Measurements from ENCODE around the gene MAN1A1. TPM values are rescaled to one million over a fixed set of nuclear protein-coding genes. Genes with fewer than 3 reads are reported as not detected.
A peak's percentile ranks its signal among the peaks of the same experiment; 100 is the strongest.

Gene MAN1A1
- total and polyA plus RNA-seq, 4 donors = 68.2 to 209 (median 148) TPM

- DNase-seq (ENCODE audit: low spot score) = no peak
- 48% methylated on average over 2 of the region's 2 CpGs for WGBS
- Histone ChIP-seq H3K27me3 (ENCODE audit: control insufficient read depth in 4 of 4, insufficient read depth in 4 of 4, low read length in 3 of 4) (no peaks in the 10 kb centered on the region), H3K36me3 (ENCODE audit: control insufficient read depth in 4 of 4, insufficient read depth in 3 of 4, low read depth in 1 of 4, low read length in 3 of 4) (no peaks in the 10 kb centered on the region), H3K27ac (ENCODE audit: low read depth in 1 of 2, low read length in 2 of 2) (no peak overlapping the region), H3K4me1 (ENCODE audit: control insufficient read depth in 4 of 4, insufficient read depth in 4 of 4, low read length in 3 of 4) (peaks cover 0 to 5% (median 0%) of the 10 kb centered on the region in 4 donors), H3K4me3 (ENCODE audit: low read depth in 1 of 3, low read length in 3 of 3) (no peak overlapping the region), H3K9ac (ENCODE audit: low read depth in 1 of 2, low read length in 2 of 2) (no peak overlapping the region), H3K9me3 (ENCODE audit: control insufficient read depth in 4 of 4, low read length in 3 of 4) (no peaks in the 10 kb centered on the region)
- TF ChIP-seq NR2F2 (IDR thresholded peaks at IDR 0.05) (no peak), JUND (IDR thresholded peaks at IDR 0.05) (peak; percentile 20 to 59), YY1 (IDR thresholded peaks at IDR 0.05) (no peak), ATF3 (IDR thresholded peaks at IDR 0.05) (no peak), GABPA (IDR thresholded peaks at IDR 0.05 in 1 of 2, conservative IDR thresholded peaks at IDR 0.05 in 1 of 2) (no peak), HNF4G (IDR thresholded peaks at IDR 0.05) (no peak), FOXA1 (IDR thresholded peaks at IDR 0.05) (no peak), REST (IDR thresholded peaks at IDR 0.05) (no peak), TAF1 (conservative IDR thresholded peaks at IDR 0.05) (no peak)
These were observed 219.5 kb downstream of the MAN1A1 start for GRCh38 chr6:119129968-119130484.

- no peak overlapping the region for H3K9ac ChIP-seq (ENCODE audit: low read depth in 1 of 2, low read length in 2 of 2)
- WGBS = 18% methylated on average over 4 of the region's 4 CpGs
- DNase-seq (ENCODE audit: low spot score) = no peak
- H3K4me1 ChIP-seq (ENCODE audit: control insufficient read depth in 4 of 4, insufficient read depth in 4 of 4, low read length in 3 of 4) = peaks cover 0 to 5% (median 0%) of the 10 kb centered on the region in 4 donors
- no peaks in the 10 kb centered on the region for H3K36me3 ChIP-seq (ENCODE audit: control insufficient read depth in 4 of 4, insufficient read depth in 3 of 4, low read depth in 1 of 4, low read length in 3 of 4)
- TF ChIP-seq GABPA (IDR thresholded peaks at IDR 0.05 in 1 of 2, conservative IDR thresholded peaks at IDR 0.05 in 1 of 2) (no peak), YY1 (IDR thresholded peaks at IDR 0.05) (no peak), REST (IDR thresholded peaks at IDR 0.05) (no peak), SP1 (IDR thresholded peaks at IDR 0.05) (no peak), ATF3 (IDR thresholded peaks at IDR 0.05) (no peak), JUND (IDR thresholded peaks at IDR 0.05) (no peak), FOXA1 (IDR thresholded peaks at IDR 0.05) (no peak), TAF1 (conservative IDR thresholded peaks at IDR 0.05) (no peak), EGR1 (IDR thresholded peaks at IDR 0.05; ENCODE audit: low read depth in 2 of 2) (no peak), NR2F2 (IDR thresholded peaks at IDR 0.05) (no peak), RAD21 (IDR thresholded peaks at IDR 0.05) (peak; percentile 83 to 84), HNF4G (IDR thresholded peaks at IDR 0.05) (no peak), ZBTB33 (IDR thresholded peaks at IDR 0.05) (no peak), RXRA (IDR thresholded peaks at IDR 0.05) (no peak), MAX (IDR thresholded peaks at IDR 0.05) (peak; percentile 4), FOXA2 (IDR thresholded peaks at IDR 0.05) (no peak), HNF4A (conservative IDR thresholded peaks at IDR 0.05) (no peak), CTCF (IDR thresholded peaks at IDR 0.05; ENCODE audit: low read depth, low read length, missing input control) (peak; percentile 80)
- H3K9me3 ChIP-seq (ENCODE audit: control insufficient read depth in 4 of 4, low read length in 3 of 4) = no peaks in the 10 kb centered on the region
- H3K27me3 ChIP-seq (ENCODE audit: control insufficient read depth in 4 of 4, insufficient read depth in 4 of 4, low read length in 3 of 4) = no peaks in the 10 kb centered on the region
- no peak overlapping the region for H3K4me3 ChIP-seq (ENCODE audit: low read depth in 1 of 3, low read length in 3 of 3)
- no peak overlapping the region for H3K27ac ChIP-seq (ENCODE audit: low read depth in 1 of 2, low read length in 2 of 2)
These were observed 220.2 kb downstream of the MAN1A1 start for GRCh38 chr6:119129148-119129967.

Data from liver (tissue), 9 donors.